B cell (primary cell): Measurements from ENCODE around the gene HSPB8. TPM values are rescaled to one million over a fixed set of nuclear protein-coding genes. Genes with fewer than 3 reads are reported as not detected.

Source experiments
- ATAC-seq: fragments of 200-7000 bp; cut with Tn5 transposase; one replicate; pipeline ENCODE4 v1.10.0; 2021; ENCODE audit warnings: low read depth, mild to moderate bottlenecking, moderate number of reproducible peaks, moderate library complexity
- CTCF ChIA-PET: fragments of 350-600 bp; sonication (Branson Sonifier 250); formaldehyde crosslinking; loops from one replicate; lab custom pipeline; 2021; ENCODE audit warnings: antibody characterized with exemption, inconsistent platforms; lab: Charles Lee
- POLR2A ChIA-PET: fragments of 350-600 bp; sonication (Branson Sonifier 250); formaldehyde crosslinking; loops from one replicate; lab custom pipeline; 2021; ENCODE audit warnings: antibody characterized with exemption; lab: Charles Lee
- DNase-seq: peaks from one replicate; pipeline ENCODE4 v3.0.0; 2013
- H2AFZ ChIP-seq: 2 replicates; pipeline ENCODE4 v1.6.1; 2012; ENCODE audit warnings: mild to moderate bottlenecking, low read depth, low read length; ENCODE audit not compliant: insufficient read depth, poor library complexity, severe bottlenecking
- H3K27ac ChIP-seq, 2 donors: 1 replicate in 1 of 2; 2 replicates in 1 of 2; pipeline ENCODE4 v1.5.1; 2012 to 2013; ENCODE audit warnings: low read length in 2 of 2, mild to moderate bottlenecking in 2 of 2, moderate library complexity in 1 of 2
- H3K27me3 ChIP-seq, 4 experiments: fragments of 200-600 bp in 1 of 4; sonication (generic) in 1 of 4; replicated peaks in 1 of 4; 1 replicate in 2 of 4; 2 replicates in 2 of 4; pipeline versions ENCODE4 v1.6.1 to v1.7.0; 2013 to 2016; ENCODE audit warnings: low read length in 3 of 4, mild to moderate bottlenecking in 2 of 4, mixed read lengths in 1 of 4, moderate library complexity in 1 of 4; ENCODE audit not compliant: insufficient read depth in 4 of 4, control insufficient read depth in 3 of 4; ENCODE audit errors: control extremely low read depth in 1 of 4
- H3K36me3 ChIP-seq, 2 experiments: replicated peaks in 1 of 2; 1 replicate in 1 of 2; 2 replicates in 1 of 2; pipeline versions ENCODE4 v1.6.1 to v1.7.1; 2013; ENCODE audit warnings: low read length in 1 of 2; ENCODE audit not compliant: insufficient read depth in 2 of 2, control insufficient read depth in 1 of 2; ENCODE audit errors: control extremely low read depth in 1 of 2, extremely low read depth in 1 of 2
- H3K4me1 ChIP-seq, 2 donors: fragments of 200-600 bp in 1 of 2; sonication (generic) in 1 of 2; 1 replicate in 1 of 2; 2 replicates in 1 of 2; pipeline versions ENCODE4 v1.5.1 to v1.6.1; 2013 to 2017; ENCODE audit warnings: low read length in 2 of 2; ENCODE audit not compliant: control insufficient read depth in 2 of 2, insufficient read depth in 2 of 2
- H3K4me2 ChIP-seq: replicated peaks from 2 replicates; pipeline ENCODE3; 2012; ENCODE audit warnings: mild to moderate bottlenecking, low read depth, low read length; ENCODE audit not compliant: poor library complexity, severe bottlenecking
- H3K4me3 ChIP-seq, 5 experiments: fragments of 200-600 bp in 1 of 5; sonication (generic) in 1 of 5; 1 replicate in 3 of 5; 2 replicates in 2 of 5; pipeline versions ENCODE4 v1.5.1 to v1.7.0; 2011 to 2016; ENCODE audit warnings: low read length in 4 of 5, mild to moderate bottlenecking in 4 of 5, low read depth in 2 of 5, control low read depth in 1 of 5, moderate library complexity in 1 of 5; ENCODE audit not compliant: insufficient read depth in 1 of 5; ENCODE audit errors: control extremely low read depth in 1 of 5, extremely low read depth in 1 of 5
- H3K79me2 ChIP-seq: fragments of 200-600 bp; sonication (generic); one replicate; pipeline ENCODE4 v1.6.0; 2016; ENCODE audit warnings: low read length; ENCODE audit not compliant: control insufficient read depth, insufficient read depth
- H3K9ac ChIP-seq: fragments of 200-600 bp; sonication (generic); 2 replicates; pipeline ENCODE4 v1.6.1; 2017; ENCODE audit warnings: mild to moderate bottlenecking, low read length, moderate library complexity
- H3K9me3 ChIP-seq, 3 donors: one replicate each; pipeline versions ENCODE4 v1.6.1 to v1.7.1; 2013; ENCODE audit warnings: low read length in 2 of 3; ENCODE audit not compliant: control insufficient read depth in 2 of 3, insufficient read depth in 1 of 3; ENCODE audit errors: control extremely low read depth in 1 of 3
- H4K20me1 ChIP-seq: 2 replicates; pipeline ENCODE4 v1.6.0; 2012; ENCODE audit warnings: mild to moderate bottlenecking, low read length; ENCODE audit not compliant: insufficient read depth, control insufficient read depth, poor library complexity, severe bottlenecking
- H3K27ac Mint-ChIP-seq: one replicate; pipeline ENCODE4 v1.8.0; 2021; ENCODE audit warnings: mixed read lengths
- H3K27me3 Mint-ChIP-seq: one replicate; pipeline ENCODE4 v1.8.0; 2021; ENCODE audit warnings: mixed read lengths
- H3K4me1 Mint-ChIP-seq: one replicate; pipeline ENCODE4 v1.8.0; 2021; ENCODE audit warnings: mixed read lengths
- H3K4me3 Mint-ChIP-seq: one replicate; pipeline ENCODE4 v1.8.0; 2021; ENCODE audit warnings: mixed read lengths
- H3K9me3 Mint-ChIP-seq: one replicate; pipeline ENCODE4 v1.8.0; 2022; ENCODE audit warnings: mixed read lengths; ENCODE audit not compliant: insufficient read depth
- CTCF ChIP-seq: fragments of 200-600 bp; IDR thresholded peaks from one replicate; pipeline ENCODE4 v1.8.0; 2022; ENCODE audit warnings: antibody characterized with exemption, mild to moderate bottlenecking
- EZH2 ChIP-seq: IDR thresholded peaks from 2 replicates; pipeline ENCODE4 v1.6.1; 2012; ENCODE audit warnings: borderline replicate concordance, low read depth, mild to moderate bottlenecking, moderate library complexity, low read length; ENCODE audit not compliant: insufficient read depth, poor library complexity, severe bottlenecking
- WGBS: methylation state at CpG from one replicate; pipeline ENCODE4 v1.1.5; 2013; ENCODE audit warnings: missing lambda C conversion rate; ENCODE audit not compliant: insufficient coverage; 5-methylcytosine and 5-hydroxymethylcytosine counted together
- intact Hi-C: fragments of 100-400 bp; cut with micrococcal nuclease; formaldehyde crosslinking; loops from one replicate; pipeline ENCODE4 v1.10.0; 2022
- polyA plus RNA-seq: library from polyadenylated mRNA; depleted of rRNA; stranded (reverse); fragments of >200 nt; gene quantifications from 2 replicates; pipeline ENCODE4 v1.2.3, GENCODE V29; 2012
- total RNA-seq, 2 donors: library from RNA; stranded (reverse); fragments of 120-200 nt in 1 of 2; gene quantifications; 1 replicate in 1 of 2; 2 replicates in 1 of 2; pipeline versions ENCODE4 v1.2.3 to v1.2.4, GENCODE V29; 2013 to 2022

Gene HSPB8
- total and polyA plus RNA-seq, 2 donors (not counting 1 experiment from before 2014, with no cell fraction given) = not detected

GRCh38 chr12:119222222-119222951 lies 43.7 kb downstream of the HSPB8 start:
- no peak for TF ChIP-seq EZH2
- no peak for TF ChIP-seq CTCF
- no peak overlapping the region for H3K9ac ChIP-seq
- no peak overlapping the region for H3K27ac Mint-ChIP-seq

GRCh38 chr12:119225454-119225853 lies 46.7 kb downstream of the HSPB8 start:
- Histone ChIP-seq H4K20me1 (no peaks in the 10 kb centered on the region), H3K9ac (no peak overlapping the region), H3K4me3 (no peak overlapping the region), H3K27me3 (no peaks in the 10 kb centered on the region), H3K4me1 (no peaks in the 10 kb centered on the region), H3K27ac (no peak overlapping the region), H3K79me2 (no peaks in the 10 kb centered on the region), H3K36me3 (no peaks in the 10 kb centered on the region), H3K4me2 (no peak overlapping the region), H2AFZ (no peak overlapping the region), H3K9me3 (no peaks in the 10 kb centered on the region)
- POLR2A ChIA-PET = no interaction called here
- DNase-seq (no peak), ATAC-seq (no peak)
- CTCF ChIA-PET = no interaction called here
- no peak for TF ChIP-seq CTCF
- TF ChIP-seq EZH2 = no peak
- 73% methylated on average over 3 of the region's 4 CpGs for WGBS
- Mint-ChIP-seq H3K27ac (no peak overlapping the region), H3K4me3 (no peak overlapping the region), H3K4me1 (no peaks in the 10 kb centered on the region), H3K27me3 (peaks cover 5% of the 10 kb centered on the region), H3K9me3 (peaks cover 3% of the 10 kb centered on the region)
- intact Hi-C loops = no loop called here

More at GRCh38 chr12:119222222-119222951, 43.7 kb downstream of the HSPB8 start:
- no peaks in the 10 kb centered on the region for H4K20me1 ChIP-seq
- H3K4me1 Mint-ChIP-seq = no peaks in the 10 kb centered on the region
- no peaks in the 10 kb centered on the region for H3K9me3 ChIP-seq
- no peaks in the 10 kb centered on the region for H3K27me3 ChIP-seq
- no peaks in the 10 kb centered on the region for H3K9me3 Mint-ChIP-seq
- H3K4me2 ChIP-seq = no peak overlapping the region
- H3K4me1 ChIP-seq = no peaks in the 10 kb centered on the region
- no peak overlapping the region for H3K4me3 Mint-ChIP-seq
- POLR2A ChIA-PET = no interaction called here
- H3K36me3 ChIP-seq = no peaks in the 10 kb centered on the region
- no peak overlapping the region for H3K27ac ChIP-seq
- no peaks in the 10 kb centered on the region for H3K27me3 Mint-ChIP-seq
- intact Hi-C loops = no loop called here
- ATAC-seq (no peak), DNase-seq (no peak)
- 100% methylated on average over 1 of the region's 5 CpGs for WGBS
- H3K79me2 ChIP-seq = no peaks in the 10 kb centered on the region
- CTCF ChIA-PET = interaction anchor here (0.8 kb wide), 1 partner anchor 9 kb away, joined by 3 read pairs; no protein-coding TSS in a partner anchor
- H3K4me3 ChIP-seq = no peak overlapping the region
- no peak overlapping the region for H2AFZ ChIP-seq
